Measurements from ENCODE around the gene FBXO33.
"Not testable (repeated sequence)": the region's sequence is repeated elsewhere in the genome, so short reads cannot be mapped to it uniquely, and the experiment has no call there.

Gene FBXO33

DNA sequence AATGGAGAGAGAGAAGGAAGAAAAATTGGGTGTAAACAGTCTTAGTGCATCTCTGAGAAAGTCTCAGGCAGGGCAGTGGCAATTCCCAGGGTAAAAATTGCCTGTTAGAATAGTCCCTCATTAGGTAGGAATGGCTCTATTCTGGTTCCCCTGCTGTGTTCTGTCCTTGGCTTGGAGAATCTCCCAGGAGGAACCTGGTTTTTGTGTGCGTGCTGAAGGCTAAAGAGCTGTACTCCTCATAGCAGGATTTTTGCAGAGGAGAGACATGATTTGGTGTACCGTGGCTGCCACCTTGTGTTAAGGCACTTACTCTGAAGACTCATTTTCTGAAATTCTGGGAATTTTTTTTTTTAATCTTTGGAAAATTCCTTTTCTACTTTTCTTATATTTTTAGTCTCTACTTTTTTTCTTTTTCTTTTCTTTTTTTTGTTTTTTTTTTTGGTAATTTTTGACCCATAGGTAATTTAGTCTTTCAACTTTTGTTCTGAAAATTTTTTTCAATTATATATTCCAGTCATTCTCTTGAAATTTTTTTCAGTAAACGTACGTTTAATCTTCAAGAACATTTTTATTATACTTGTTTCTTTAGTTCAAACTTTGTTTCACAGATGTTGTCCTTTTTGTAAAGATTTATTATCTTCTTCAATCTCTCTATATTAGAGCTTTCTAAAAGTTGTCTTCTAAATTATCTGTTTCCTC is 63.8 kb downstream of the FBXO33 start:
- DNase-seq: peak; percentile 69 to 71

DNA sequence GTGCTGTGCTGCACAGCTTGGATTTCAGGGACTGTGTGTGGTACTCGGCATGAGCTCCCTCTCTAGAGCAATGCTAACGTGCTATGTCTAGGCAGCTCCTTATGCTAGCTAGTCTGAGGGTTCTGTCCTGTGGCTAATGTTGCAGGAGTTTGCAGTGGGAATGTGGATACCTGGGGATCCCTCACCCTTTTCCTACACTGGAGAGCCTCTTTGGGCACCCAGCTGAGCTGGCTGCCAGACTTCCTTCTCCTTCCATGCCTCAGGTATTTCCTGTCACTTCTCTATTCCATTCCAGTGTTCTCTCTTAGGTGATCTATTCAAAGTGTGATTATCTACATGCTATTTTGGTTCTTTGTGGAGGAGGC is 64.9 kb downstream of the FBXO33 start:
- no peak for DNase-seq

DNA sequence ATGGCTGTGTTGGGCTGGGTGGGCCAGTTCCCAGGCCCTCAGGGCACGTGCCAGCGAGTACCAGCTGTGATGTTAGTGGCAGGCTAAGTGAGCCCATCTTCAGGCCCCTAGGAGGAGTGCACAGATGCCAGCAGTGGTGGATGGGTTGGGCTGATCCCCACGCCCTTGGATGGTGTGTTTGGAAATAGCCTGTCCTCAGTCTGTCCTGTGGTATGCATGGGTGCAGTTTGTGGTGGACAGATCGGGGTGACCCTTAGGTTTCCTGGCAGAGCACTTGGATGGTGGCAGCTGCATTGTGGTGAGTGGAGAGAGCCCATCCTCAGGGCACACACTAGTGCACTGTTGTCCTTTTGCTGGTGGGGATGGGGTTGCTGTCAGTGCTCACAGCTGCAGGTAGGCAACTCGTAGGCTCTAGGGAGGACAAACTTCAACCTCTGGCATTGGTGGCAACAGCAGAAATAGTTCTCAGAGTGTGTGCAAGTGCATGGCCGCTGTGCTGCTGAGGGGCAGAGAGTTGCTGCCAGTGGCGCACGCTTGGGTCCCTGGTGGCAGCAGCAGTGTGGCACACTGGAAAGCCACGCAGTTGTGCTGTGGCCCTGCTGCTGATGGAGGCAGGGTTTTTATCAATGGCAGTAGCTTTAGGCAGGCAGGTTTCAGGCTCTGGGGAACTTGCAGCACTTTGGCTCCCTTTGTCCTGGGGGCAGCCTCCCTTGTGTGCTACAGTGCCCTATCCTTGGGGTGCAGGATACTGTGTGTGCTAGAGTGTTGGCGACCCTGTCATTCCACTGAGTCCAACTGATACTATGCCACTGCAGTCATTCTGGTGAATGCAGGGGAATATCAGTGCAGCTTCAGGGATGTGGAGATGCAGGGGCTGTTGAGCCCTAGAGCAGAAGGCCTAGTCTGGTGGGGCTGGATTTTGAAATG is 65.5 kb downstream of the FBXO33 start:
- DNase-seq: no peak

DNA sequence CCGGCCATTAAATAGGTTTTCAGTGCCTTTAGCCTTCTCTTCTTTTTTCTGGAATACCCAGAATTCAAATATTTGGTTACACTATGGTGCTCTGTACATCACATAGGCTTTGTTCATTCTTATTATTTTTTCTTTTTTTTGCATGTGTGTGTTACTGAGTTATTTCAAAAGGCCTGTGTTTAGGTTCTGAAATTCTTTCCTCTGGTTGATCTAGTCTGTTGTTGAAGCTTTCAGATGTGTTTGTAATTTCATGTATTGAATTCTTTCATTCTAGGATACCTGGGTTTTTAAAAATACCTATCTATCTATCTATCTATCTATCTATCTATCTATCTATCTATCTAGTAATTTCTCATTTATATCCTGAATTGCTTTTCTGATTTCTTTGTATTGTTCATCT is 66.9 kb downstream of the FBXO33 start:
- no peak for DNase-seq

DNA sequence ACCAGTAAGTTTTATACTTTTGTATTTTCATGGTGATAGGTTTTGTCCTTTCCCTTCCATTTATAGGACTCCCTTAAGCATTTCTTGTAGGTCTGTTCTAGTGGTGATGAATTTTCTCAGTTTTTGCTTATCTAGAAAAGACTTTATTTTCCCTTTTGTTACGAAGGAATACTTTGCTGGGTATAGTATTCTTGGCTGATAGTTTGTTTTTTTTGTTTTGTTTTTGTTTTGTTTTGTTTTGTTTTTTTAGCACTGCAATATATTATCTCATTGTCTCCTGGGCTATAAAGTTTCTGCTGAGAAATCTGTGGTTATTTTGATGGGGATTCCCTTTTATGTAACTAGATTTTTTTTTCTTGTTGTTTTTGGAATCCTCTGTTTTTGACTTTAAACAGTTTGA is 67.7 kb downstream of the FBXO33 start:
- DNase-seq: no peak

GRCh38 chr14:39361556-39361955 is 70.7 kb downstream of the FBXO33 start:
- DNase-seq: not testable (repeated sequence)

DNA sequence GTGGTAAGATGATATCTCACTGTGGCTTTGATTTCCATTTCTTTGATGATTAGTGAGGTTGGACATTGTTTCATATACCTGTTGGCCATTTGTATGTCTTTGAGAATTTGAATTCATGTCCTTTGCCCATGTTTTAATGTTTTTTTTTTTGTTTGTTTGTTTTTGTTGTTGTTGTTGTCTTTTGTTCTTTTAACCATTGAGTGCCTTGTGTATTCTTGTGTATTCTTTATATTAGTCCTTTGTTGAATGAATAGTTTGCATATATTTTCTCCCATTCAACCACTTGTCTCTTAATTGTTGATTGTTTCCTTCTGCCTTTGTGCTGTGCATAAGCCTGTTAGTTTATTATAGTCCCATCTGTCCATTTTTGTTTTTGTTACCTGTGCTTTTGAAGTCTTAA is 71.9 kb downstream of the FBXO33 start:
- DNase-seq: no peak

DNA sequence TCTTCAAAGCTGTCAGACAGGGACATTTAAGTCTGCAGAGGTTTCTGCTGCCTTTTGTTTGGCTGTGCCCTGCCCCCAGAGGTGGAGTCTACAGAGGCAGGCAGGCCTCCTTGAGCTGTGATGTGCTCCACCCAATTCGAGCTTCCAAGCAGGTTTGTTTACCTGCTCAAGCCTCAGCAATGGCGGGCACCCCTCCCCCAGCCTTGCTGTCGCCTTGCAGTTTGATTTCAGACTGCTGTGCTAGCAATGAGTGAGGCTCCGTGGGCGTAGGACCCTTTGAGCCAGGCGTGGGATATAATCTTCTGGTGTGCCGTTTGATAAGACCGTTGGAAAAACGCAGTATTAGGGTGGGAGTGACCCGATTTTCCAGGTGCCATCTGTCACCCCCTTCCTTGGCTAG is 73.2 kb downstream of the FBXO33 start:
- not testable (repeated sequence) for DNase-seq

DNA sequence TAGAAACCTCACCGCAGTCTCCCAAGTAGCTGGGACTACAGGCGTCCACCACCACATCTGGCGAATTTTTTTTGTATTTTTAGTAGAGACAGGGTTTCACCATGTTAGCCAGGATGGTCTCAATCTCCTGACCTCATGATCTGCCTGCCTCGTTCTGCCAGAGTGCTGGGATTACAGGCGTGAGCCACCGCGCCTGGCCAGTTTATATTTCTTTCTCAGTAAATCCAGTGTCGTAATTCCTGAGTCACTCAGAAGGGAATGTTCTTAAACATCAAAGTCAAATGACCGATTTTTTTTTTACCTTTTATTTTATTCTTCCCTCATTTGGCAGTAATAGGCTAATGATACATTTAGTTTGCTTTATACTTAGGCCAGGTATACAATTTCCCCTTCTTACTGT is 80.5 kb downstream of the FBXO33 start:
- no peak for DNase-seq

GRCh38 chr14:39350866-39351265 is 81.4 kb downstream of the FBXO33 start:
- DNase-seq: no peak
